RCC 7860 (cell line): Measurements from ENCODE around the gene ATAD1.
"Not testable (repeated sequence)": the region's sequence is repeated elsewhere in the genome, so short reads cannot be mapped to it uniquely, and the experiment has no call there.

Experiments used
- DNase-seq: peaks from one replicate; pipeline ENCODE4 v3.0.0-alpha.2; 2015; ENCODE audit warnings: low spot score
- FAIRE-seq: peaks from 2 replicates; lab custom pipeline; 2012; peaks lifted over from hg19 to GRCh38; lab: Jason Lieb, UNC

The ATAD1 gene

GRCh38 chr10:87846711-87847110, 28.7 kb upstream of the ATAD1 start:
- not testable (repeated sequence) for FAIRE-seq

GRCh38 chr10:87846023-87846422, 28.0 kb upstream of the ATAD1 start:
- DNase-seq (peak; percentile 84), FAIRE-seq (no peak)

More at GRCh38 chr10:87846711-87847110, 28.7 kb upstream of the ATAD1 start:
- DNase-seq: not testable (repeated sequence)

GRCh38 chr10:87845624-87845998, 27.6 kb upstream of the ATAD1 start:
- FAIRE-seq (no peak), DNase-seq (no peak)

GRCh38 chr10:87844837-87845623, 27.0 kb upstream of the ATAD1 start:
- FAIRE-seq: peak; percentile 94
- DNase-seq: peak; percentile 64

DNA sequence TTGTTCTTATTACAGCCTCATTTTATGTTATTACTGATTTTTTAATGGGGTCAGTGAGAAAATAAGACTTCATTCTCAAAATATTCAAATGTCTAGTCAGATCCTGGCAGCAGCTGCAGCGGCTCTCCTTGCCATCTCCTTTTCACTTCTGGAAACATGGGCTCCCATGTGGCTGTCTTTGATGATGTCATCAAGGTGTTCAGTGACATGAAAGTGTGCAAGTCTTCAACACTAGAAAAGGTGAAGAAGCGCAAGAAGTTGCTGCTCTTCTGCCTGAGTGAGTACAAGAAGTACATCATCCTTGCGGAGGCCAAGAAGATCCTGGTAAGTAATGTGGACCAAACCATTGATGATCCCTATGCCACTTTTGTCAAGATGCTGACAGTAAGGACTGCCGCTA, 25.7 kb upstream of the ATAD1 start:
- DNase-seq (no peak), FAIRE-seq (no peak)

DNA sequence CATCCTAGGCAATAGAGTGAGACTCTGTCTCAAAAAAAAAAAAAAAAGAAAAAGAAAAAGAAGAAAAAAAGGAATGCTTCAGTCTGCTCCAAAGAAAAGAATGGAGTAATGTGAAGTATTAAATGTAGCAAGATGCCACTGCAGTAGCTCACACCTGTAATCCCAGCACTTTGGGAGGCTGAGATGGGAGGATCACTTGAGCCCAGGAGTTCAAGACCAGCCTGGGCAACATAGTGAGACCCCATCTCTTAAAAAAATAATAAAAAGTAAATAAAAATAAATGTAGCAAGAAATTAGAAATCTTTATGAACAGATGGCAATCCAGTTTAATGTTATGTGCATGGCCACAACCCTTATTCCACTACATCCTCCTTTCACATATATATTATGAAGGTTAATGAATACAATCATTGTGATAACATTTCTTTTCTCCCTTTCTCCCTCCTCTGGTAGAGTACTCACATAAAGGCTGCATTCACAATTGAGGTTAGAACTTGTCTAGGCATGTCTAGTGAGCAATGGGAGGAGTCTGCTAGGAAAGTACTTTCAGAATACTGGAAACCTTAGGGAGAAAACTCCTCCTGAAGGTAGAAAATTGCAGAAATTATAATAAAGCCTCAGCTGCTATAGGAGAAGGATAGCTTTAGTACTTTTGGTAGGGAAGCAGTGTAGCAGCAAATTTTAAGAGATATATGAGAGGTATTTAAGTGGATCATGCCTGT, 24.9 kb upstream of the ATAD1 start:
- DNase-seq (peak; percentile 59), FAIRE-seq (no peak)

- peak; percentile 92 for FAIRE-seq
- peak; percentile 97 for DNase-seq
These were observed 24.2 kb upstream of the ATAD1 start for GRCh38 chr10:87842220-87842641.

- DNase-seq: no peak
- FAIRE-seq: no peak
These were observed 23.2 kb upstream of the ATAD1 start for GRCh38 chr10:87841186-87841585.

GRCh38 chr10:87838650-87839049, 20.6 kb upstream of the ATAD1 start:
- DNase-seq (no peak), FAIRE-seq (no peak)

GRCh38 chr10:87837445-87837844, 19.4 kb upstream of the ATAD1 start:
- no peak for DNase-seq
- no peak for FAIRE-seq

- no peak for FAIRE-seq
- DNase-seq: no peak
These were observed 18.1 kb upstream of the ATAD1 start for GRCh38 chr10:87836098-87836497.

GRCh38 chr10:87829986-87830729, 12.1 kb upstream of the ATAD1 start:
- FAIRE-seq: no peak

GRCh38 chr10:87829051-87829450, 11.0 kb upstream of the ATAD1 start:
- FAIRE-seq, DNase-seq: not testable (repeated sequence)

More at GRCh38 chr10:87829986-87830729, 12.1 kb upstream of the ATAD1 start:
- no peak for DNase-seq

DNA sequence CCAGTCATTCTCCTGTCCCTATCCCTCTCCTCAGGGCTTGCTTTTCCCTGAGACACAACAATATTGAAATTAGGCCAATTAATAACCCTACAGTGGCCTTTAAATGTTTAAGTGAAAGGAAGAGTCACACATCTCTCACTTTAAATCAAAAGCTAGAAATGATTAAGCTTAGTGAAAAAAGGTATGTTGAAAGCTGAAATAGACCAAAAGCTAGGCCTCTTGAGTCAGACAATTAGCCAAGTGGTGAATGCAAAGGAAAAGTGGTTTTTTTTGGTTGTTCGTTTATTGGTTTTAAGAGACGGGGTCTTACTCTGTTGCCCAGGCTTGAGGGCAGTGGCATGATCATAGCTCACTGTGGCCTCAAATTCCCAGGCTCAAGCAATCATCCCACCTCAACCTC, 9.7 kb upstream of the ATAD1 start:
- FAIRE-seq (no peak), DNase-seq (no peak)

DNA sequence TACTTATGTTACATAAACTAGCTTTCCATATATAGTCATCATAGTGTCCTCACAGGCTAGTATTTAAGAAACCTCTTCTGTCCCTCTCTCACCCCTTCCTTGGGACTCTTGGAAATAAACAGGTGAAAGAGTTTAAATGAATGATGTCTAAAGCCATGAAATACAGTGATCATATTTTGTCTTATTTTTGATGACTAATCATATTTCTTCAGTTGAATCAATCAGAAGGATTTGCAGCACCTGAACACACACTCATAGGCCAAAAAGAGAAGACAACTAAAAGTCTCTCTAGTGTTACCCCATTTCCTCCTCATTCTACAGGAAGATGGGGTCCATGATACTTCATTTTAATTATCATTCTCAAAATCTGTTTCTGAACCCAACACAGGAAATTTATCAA, 8.6 kb upstream of the ATAD1 start:
- no peak for FAIRE-seq
- no peak for DNase-seq

GRCh38 chr10:87819289-87819585, 1.2 kb upstream of the ATAD1 start:
- DNase-seq: no peak
- no peak for FAIRE-seq

DNA sequence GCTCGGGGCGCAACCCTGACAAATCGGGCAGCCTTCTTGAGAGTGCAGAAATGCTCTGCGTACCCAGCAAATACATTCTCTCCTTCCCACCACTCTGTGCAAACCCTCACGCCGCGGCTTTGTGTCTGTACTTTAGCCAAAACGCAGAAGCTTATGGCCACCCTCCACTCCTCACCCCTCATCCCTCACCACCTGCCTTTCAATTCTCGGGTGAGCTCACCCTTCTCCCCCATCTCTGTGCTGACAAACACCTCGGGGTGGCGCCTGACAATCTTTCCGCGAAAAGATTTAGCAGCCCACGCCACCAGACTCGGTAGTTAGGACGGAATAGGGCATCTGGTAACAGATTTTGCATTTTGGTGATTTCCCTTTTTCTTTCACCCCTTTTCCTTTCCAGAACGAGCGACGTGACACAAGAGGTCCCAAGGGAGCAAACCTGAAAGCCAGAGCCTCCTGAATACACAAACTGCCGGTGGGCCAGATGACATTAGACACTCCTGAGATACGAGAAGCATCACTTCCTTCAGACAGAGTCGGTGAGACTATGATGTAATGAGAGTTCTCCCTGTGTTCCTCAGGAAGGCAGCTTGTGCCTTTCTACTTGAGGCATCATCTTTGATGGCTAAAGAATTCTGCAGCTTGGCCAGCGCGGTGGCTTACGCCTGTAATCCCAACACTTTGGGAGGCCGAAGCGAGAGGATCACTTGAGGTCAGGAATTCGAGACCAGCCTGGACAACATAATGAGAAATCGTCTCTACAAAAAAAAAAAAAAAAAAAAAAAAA, 671 bp upstream of the ATAD1 start:
- FAIRE-seq: no peak

DNA sequence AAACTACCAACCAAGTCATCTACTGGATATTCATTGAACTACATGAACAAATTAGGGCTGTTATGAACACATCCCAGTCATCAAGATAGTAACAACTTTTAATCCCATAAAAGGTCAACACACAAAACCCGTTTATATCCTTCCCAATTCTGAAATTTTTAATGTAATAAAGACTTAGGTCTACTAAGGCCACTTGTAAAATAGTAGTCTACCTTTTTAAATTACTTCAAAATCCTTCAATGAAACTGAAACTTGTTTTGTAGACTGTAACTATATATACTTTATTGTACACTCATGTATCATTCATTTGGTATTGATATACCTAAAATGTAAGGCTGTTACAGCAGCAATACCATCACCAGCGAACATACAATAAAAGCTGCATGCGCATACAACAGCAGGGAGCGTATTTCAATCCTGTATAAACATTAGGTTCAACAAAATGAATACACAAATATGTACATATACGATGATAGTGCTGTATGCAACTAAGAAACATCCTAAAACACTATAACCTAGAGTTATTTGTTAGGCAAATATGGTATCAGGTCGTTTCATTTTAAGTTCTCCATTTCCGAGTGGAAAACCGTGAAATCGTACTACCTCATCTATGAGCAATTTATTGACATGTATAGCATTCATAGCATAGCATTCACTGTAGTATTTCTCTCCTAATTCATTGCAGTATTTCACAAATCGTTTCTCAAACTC, 973 bp downstream of the ATAD1 start:
- FAIRE-seq (peak; percentile 38), DNase-seq (no peak)

More for the DNA sequence above, 671 bp upstream of the ATAD1 start:
- peak; percentile 25 for DNase-seq

DNA sequence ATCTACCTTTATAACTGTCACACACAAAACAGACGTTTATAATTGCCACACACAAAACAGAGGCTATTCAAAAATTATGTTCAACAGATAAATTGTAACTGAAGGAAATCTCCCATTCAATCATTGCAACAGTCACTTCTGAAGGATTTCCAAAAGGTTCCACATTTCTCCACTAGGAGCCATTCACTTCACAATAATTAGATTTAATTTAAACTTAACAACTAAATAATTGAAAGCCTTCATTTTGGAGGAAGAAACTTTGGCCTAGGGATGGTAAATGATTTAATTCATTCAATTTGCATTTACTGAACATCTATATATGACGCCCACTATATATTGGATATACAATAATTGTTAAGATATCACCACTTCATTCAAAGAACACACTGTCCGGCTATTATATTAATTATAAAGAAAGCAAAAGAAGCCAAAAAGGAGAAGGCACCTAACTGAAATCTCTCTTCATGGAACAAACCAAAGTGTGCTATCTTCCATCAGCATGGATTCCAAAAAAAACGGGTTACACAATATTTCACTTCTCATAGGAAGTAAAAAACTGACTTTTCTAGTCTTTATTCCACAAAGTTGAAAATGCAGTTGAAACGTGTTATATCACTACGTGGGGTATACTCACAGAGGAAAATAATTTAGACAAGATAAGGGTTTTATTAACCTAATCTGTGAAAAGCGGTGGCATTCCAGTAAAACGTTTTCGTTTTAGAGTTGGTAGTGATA, 1.7 kb downstream of the ATAD1 start:
- FAIRE-seq: peak; percentile 37

More for the DNA sequence above, 1.7 kb downstream of the ATAD1 start:
- DNase-seq: no peak
